Gastroesophageal sphincter (tissue), 4 donors: Measurements from ENCODE around the gene PTGES3L. TPM values are rescaled to one million over a fixed set of nuclear protein-coding genes. Genes with fewer than 3 reads are reported as not detected.

Experiments
- ATAC-seq: fragments of 150-250 bp; one replicate; pipeline ENCODE4 v1.9.1; 2016; ENCODE audit warnings: mild to moderate bottlenecking, moderate library complexity
- H3K27ac ChIP-seq, 4 donors: fragments of 200-600 bp; sonication (generic) in 3 of 4; 1 replicate in 3 of 4; 2 replicates in 1 of 4; pipeline ENCODE4 v1.5.1; 2016 to 2019
- H3K27me3 ChIP-seq: fragments of 200-600 bp; sonication (generic); one replicate; pipeline ENCODE4 v1.5.1; 2019
- H3K36me3 ChIP-seq, 2 donors: fragments of 200-600 bp; sonication (generic); one replicate each; pipeline ENCODE4 v1.5.1; 2019; ENCODE audit warnings: control low read depth in 1 of 2
- H3K4me1 ChIP-seq, 3 donors: fragments of 200-600 bp; sonication (generic); 1 replicate in 2 of 3; 2 replicates in 1 of 3; pipeline ENCODE4 v1.5.1; 2016 to 2019; ENCODE audit warnings: control low read depth in 2 of 3
- H3K4me3 ChIP-seq, 2 donors: fragments of 200-600 bp; sonication (generic); one replicate each; pipeline ENCODE4 v1.5.1; 2019; ENCODE audit warnings: mild to moderate bottlenecking in 1 of 2, moderate library complexity in 1 of 2
- H3K9me3 ChIP-seq, 3 donors: fragments of 200-600 bp; sonication (generic); one replicate each; pipeline ENCODE4 v1.5.1; 2017 to 2019; ENCODE audit warnings: control low read depth in 2 of 3
- CTCF ChIP-seq, 4 experiments: fragments of 200-600 bp in 2 of 4; fragments of 450-650 bp in 2 of 4; sonication (generic) in 1 of 4; IDR thresholded peaks; one replicate each; pipeline ENCODE4 v1.5.1; 2017 to 2019; ENCODE audit warnings: antibody characterized with exemption in 4 of 4, mild to moderate bottlenecking in 2 of 4, moderate library complexity in 2 of 4
- EP300 ChIP-seq: sonication (generic); formaldehyde crosslinking; IDR thresholded peaks from one replicate; pipeline ENCODE4 v1.6.1; 2017; ENCODE audit warnings: antibody characterized with exemption, mild to moderate bottlenecking
- POLR2A ChIP-seq, 2 donors: fragments of 450-650 bp; IDR thresholded peaks; one replicate each; pipeline ENCODE4 v1.6.1; 2017; ENCODE audit warnings: antibody characterized with exemption in 2 of 2, mild to moderate bottlenecking in 2 of 2, moderate library complexity in 1 of 2
- POLR2AphosphoS5 ChIP-seq: sonication (generic); formaldehyde crosslinking; IDR thresholded peaks from one replicate; pipeline ENCODE4 v1.6.1; 2017; ENCODE audit warnings: antibody characterized with exemption
- WGBS, 2 donors: methylation state at CpG; one replicate each; pipeline ENCODE4 v1.1.5; 2018; ENCODE audit warnings: low coverage in 1 of 2; 5-methylcytosine and 5-hydroxymethylcytosine counted together
- total RNA-seq, 4 donors: library from RNA; depleted of rRNA; stranded (reverse); fragments of >200 nt; gene quantifications; one replicate each; pipeline ENCODE4 v1.1.0, GENCODE V29; 2016

The PTGES3L gene
- total RNA-seq, 4 donors from 2014 or later: 5.5 to 19.6 (median 10.1) TPM

- ATAC-seq: no peak
- peaks cover 0 to 90% (median 57%) of the 10 kb centered on the region in 3 donors for H3K4me1 ChIP-seq
- H3K27ac ChIP-seq: peak overlapping the region in 3 of 4 donors; percentile 67 to 76 (median 72)
- H3K4me3 ChIP-seq: no peak overlapping the region
- H3K36me3 ChIP-seq: peaks cover 0 to 68% of the 10 kb centered on the region in 2 donors
- TF ChIP-seq POLR2AphosphoS5 (no peak), POLR2A (IDR thresholded peaks at IDR 0.05) (no peak), CTCF (IDR thresholded peaks at IDR 0.05) (no peak), EP300 (no peak)
- no peaks in the 10 kb centered on the region for H3K27me3 ChIP-seq
- WGBS, 2 donors: 80% methylated on average over 3 of the region's 7 CpGs; no CpG with 5 or more reads in 1 of the 2 donors
- no peaks in the 10 kb centered on the region for H3K9me3 ChIP-seq
Measured at GRCh38 chr17:43016216-43016615, 36.3 kb upstream of the PTGES3L start.

- H3K27ac ChIP-seq: peak overlapping the region in 3 of 4 donors; percentile 67 to 76 (median 72)
- WGBS, 2 donors: 0 to 27% methylated on average over 2 to 6 of the region's 9 CpGs
- H3K36me3 ChIP-seq: peaks cover 0 to 68% of the 10 kb centered on the region in 2 donors
- no peaks in the 10 kb centered on the region for H3K9me3 ChIP-seq
- peaks cover 0 to 90% (median 56%) of the 10 kb centered on the region in 3 donors for H3K4me1 ChIP-seq
- no peaks in the 10 kb centered on the region for H3K27me3 ChIP-seq
- no peak overlapping the region for H3K4me3 ChIP-seq
- TF ChIP-seq CTCF (IDR thresholded peaks at IDR 0.05) (no peak), POLR2AphosphoS5 (peak; percentile 59)
- ATAC-seq: peak; percentile 75
Measured at GRCh38 chr17:43015579-43015978, 35.7 kb upstream of the PTGES3L start.

GRCh38 chr17:43014649-43015542 lies 35.0 kb upstream of the PTGES3L start:
- Histone ChIP-seq H3K36me3 (peaks cover 0 to 68% of the 10 kb centered on the region in 2 donors), H3K4me1 (peaks cover 0 to 90% (median 52%) of the 10 kb centered on the region in 3 donors), H3K27me3 (no peaks in the 10 kb centered on the region), H3K9me3 (no peaks in the 10 kb centered on the region), H3K4me3 (no peak overlapping the region), H3K27ac (peak overlapping the region in 3 of 4 donors; percentile 67 to 76 (median 72))
- WGBS, 2 donors: 60 to 69% methylated on average over 2 of the region's 8 CpGs
- no peak for TF ChIP-seq POLR2A (IDR thresholded peaks at IDR 0.05)
- no peak for TF ChIP-seq EP300
- TF ChIP-seq CTCF (IDR thresholded peaks at IDR 0.05): no peak
- TF ChIP-seq POLR2AphosphoS5: no peak
- ATAC-seq: peak; percentile 19

- no peaks in the 10 kb centered on the region for H3K9me3 ChIP-seq
- no peak overlapping the region for H3K4me3 ChIP-seq
- no peak for ATAC-seq
- 40 to 52% methylated on average over 2 to 4 of the region's 12 CpGs for WGBS, 2 donors
- peaks cover 0 to 68% of the 10 kb centered on the region in 2 donors for H3K36me3 ChIP-seq
- H3K4me1 ChIP-seq: peaks cover 0 to 89% (median 44%) of the 10 kb centered on the region in 3 donors
- no peaks in the 10 kb centered on the region for H3K27me3 ChIP-seq
- H3K27ac ChIP-seq: peak overlapping the region in 3 of 4 donors; percentile 67 to 76 (median 72)
- TF ChIP-seq CTCF (IDR thresholded peaks at IDR 0.05) (no peak), EP300 (no peak), POLR2AphosphoS5 (no peak), POLR2A (IDR thresholded peaks at IDR 0.05) (no peak)
Measured at GRCh38 chr17:43014020-43014648, 34.3 kb upstream of the PTGES3L start.
